DMS114 treated with DMSO at 0.1 percent for 48 hours (cell line): ENCODE data around the gene ATP6V0E1.
"Not testable (repeated sequence)": the region's sequence is repeated elsewhere in the genome, so short reads cannot be mapped to it uniquely, and the experiment has no call there.

Source experiments
- DNase-seq: peaks from one replicate; lab custom pipeline; 2025; ENCODE audit not compliant: unreplicated experiment; lab: John Stamatoyannopoulos, UW

ATP6V0E1 gene

DNA sequence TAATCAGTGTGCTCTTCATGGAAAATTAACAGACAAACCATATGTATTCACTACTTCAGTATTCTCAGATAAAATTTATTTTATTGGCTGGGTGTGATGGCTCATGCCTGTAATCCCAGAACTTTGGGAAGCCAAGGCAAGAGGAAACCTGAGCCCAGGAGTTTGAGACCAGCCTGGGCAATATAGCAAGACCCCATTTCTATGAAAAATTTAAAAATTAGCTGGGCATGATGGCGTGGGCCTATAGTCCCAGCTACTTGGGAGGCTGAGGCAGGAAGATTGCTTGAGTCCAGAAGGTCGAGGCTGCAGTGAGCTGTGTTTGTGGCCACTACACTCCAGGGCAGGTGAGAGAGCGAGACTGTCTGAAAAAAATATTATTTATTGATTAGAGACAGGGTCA, 49.2 kb downstream of the ATP6V0E1 start:
- no peak for DNase-seq

DNA sequence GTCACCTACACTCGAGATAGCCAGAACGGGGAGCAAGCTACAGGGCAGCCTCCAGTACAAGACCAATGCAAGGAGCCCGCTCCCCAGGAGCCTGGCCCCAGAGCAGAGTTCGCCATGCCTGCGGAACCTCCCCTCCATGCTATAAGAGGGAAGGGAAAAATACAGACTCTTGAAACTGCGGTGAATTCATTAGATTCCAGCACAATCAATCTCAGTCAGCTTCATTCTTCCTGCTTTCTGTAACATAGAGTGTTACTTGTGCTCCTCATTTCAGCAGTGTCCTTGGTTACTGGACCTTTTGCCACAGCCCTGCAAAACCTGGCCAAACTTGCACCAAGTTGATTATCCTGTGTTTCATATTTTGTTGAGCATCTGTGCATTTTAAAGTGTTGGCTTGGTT, 50.4 kb downstream of the ATP6V0E1 start:
- no peak for DNase-seq

DNA sequence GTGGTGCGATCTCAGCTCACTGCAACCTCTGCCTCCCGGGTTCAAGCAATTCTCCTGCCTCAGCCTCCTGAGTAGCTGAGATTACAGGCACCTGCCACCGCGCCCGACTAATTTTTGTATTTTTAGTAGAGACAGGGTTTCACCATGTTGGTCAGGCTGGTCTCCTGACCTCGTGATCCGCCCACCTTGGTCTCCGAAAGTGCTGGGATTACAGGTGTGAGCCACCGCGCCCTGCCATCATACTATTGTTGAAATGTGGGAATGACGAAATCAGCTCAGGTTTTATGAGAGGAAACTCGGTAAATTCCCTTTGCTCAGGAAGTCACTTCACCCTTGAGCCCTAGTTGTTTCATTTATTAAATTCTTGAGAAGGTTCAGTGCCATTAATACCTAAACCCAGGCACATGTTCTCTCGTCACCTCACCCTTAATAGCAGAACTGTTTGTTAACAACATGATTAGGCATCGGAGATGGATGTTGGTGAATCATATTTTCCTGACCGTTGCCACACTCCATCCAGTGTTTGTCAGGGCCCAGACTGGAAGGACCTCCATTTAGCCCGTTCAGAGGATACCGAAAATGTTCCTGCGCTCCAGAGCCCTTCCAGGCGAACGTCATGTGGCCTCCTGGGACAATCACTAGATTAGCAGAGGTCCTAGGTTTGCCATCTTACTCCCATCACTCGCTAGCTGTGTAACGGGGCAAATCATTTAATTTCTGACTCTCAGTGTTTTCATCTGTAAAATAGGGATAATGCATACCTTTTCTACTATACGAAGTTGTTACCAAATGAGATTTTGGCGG, 52.5 kb downstream of the ATP6V0E1 start:
- no peak for DNase-seq

DNA sequence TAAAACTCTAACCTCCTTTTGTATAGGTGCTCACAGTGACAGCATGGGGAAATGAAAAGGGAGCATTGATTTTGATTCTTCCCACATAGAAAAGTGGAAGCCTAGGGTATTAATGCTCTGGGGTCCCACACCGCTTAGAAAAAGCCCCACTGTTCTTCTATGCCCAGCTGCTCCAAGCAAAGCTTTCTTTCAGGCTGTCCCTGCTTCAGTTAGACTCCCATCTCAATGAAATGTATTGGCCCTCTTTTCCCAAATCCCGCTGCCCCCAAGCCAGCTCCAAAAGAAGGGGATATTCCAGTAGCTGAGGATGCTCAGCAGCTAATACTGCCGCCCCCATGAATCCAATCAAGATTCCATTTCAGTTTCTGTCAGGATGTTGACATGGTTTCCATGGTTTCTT, 55.6 kb downstream of the ATP6V0E1 start:
- no peak for DNase-seq

DNA sequence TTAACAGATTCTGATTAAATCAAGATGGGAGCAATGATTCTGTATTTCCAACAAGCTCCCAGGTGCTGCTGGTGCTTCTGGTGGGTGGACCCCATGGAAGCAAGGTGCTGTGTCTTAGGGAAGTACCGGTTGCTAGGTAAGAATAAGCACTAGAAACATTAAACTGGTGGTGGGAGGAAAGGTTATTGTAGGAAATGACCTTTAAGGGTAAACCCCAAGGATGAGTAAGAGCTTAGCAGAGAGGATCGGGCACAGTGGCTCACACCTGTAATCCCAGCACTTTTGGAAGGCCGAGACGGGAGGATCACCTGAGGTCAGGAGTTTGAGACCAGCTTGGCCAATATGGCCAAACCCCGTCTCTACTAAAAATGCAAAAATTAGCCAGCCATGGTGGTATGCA, 56.4 kb downstream of the ATP6V0E1 start:
- DNase-seq: no peak

DNA sequence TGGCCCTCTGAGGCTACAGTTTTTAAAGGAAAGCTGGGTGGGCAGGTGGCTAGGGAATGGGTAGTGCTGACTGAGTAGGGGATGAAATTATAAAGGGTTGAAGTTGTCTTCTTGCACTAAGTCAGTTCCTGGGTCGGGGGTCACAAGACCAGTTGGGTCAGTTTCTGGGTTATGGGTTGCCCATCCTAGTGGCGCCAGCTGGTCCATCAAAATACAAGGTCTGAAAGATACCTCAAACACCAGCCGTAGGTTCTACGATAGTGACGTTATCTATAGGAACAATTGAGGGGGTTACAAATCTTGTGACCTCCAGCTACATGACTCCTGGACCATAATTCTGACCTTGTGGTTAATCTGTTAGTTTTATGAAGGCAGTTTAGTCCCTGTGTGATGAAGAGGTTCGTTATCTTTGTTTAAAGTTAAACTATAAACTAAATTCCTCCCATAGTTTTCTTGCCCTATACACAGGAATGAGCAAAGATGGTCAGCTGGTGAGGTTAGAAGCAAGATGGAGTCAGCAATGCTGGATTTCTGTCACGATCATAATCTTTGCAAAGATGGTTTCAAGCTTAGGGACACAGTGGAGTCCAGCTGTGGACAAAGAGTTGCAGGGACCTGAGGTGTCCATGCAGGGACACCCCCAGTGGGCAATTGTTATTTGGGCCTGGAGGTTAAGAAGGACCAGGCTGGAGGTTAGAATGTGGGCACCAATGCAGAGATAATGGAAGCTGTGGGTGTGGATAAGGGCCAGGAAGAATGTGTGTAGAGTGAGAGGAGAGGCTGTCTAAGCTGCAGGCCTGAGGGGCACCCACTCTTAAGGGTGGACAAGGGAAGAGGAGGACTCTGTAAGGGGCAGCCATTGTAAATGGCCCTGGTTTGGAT, 58.6 kb downstream of the ATP6V0E1 start:
- no peak for DNase-seq

DNA sequence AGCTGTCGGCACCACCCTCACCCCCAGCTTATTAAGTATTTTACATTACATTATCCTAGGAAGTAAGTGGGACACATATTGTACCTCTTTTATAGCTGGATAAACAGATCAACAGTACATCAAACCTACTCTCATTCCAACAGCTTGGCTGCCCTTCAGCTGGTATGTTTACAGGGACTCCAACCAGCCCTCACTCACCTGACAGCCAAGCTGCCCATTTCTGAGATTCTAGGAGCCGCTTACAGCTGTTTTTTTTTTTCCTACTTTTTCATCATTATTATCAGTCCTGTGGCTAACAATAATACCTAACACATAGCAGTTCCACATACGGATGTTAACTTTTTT, 59.2 kb downstream of the ATP6V0E1 start:
- no peak for DNase-seq

DNA sequence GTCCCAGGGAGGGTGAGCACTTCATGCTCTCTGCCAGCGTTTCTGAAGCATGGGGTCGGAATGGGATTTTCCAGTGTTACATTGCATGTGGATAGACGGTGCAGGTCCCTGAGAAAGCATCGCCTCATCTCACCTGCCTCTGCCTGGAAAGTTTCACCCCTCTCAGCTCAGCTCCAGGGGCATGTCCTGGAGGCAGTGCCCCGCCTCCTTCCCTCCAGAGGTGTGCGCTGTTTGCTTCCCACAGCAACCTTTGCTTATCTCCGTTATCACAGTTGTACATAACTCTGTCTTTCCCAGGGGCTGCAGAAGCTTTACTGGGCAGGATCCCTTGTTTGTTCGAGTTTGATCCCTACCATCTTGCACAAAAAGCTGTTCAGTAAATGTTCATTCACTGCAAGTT, 61.9 kb downstream of the ATP6V0E1 start:
- DNase-seq: no peak

DNA sequence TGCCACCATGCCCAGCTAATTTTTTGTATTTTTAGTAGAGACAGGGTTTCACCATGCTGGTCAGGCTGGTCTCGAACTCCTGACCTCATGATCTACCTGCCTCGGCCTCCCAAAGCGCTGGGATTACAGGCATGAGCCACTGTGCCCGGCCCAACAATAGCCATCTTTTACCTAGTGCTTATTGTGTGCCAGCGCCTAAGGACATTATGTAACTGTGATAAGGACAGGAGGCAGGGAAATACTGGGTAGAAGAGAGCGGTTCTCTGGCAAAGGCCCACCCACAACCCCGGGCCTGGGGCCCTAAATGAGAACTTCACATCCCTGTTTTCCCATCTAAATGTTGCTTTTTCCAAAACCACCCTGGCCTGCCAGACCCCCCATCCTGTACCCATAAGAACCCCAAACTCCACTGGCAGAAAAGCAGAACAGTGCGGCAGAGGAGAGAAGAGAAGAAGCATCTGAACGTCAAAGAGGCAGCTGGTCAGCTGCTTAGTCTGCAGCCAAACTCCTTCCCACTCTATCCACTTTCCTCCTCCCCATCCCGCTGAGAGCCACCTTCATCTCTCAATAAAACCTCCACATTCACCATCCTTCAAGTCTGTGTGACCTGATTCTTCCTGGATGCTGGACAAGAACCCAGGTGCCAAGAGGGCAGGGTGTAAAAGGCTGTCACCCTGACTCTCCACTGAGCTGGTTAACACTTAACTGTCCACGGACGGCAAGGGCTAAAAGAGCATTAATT, 63.7 kb downstream of the ATP6V0E1 start:
- DNase-seq: not testable (repeated sequence)

DNA sequence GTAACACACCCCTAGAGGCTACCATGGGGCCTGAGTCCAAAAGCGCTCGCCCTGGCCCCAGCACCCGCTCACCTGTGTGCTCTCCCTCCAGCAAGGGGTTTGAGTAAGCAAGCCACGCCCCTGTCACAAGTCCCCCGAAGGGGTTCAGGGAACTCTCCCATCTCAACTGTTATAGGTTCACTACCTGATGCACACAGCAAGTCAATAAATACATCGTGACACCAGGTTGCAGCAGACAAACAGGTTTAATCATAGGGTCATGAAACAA, 64.2 kb downstream of the ATP6V0E1 start:
- no peak for DNase-seq

DNA sequence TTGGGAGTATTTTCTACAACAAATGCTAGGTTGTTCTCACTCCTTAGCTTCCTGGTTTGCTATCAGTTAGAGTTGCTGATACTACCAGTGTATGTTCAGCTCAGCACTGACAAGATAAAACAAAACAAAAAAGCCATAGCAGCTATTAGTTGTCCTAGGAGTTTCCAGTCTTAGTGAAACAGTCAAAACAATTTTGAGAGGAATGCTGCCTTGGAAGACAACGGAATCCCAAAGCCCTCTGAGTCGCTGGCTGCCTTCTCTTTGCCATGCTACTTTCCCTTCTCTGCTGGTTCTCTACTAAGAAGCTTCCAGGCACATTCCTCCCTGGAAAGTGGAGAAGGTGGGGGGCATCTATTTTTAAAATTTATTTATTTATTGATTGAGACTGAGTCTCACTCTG, 67.2 kb downstream of the ATP6V0E1 start:
- no peak for DNase-seq

DNA sequence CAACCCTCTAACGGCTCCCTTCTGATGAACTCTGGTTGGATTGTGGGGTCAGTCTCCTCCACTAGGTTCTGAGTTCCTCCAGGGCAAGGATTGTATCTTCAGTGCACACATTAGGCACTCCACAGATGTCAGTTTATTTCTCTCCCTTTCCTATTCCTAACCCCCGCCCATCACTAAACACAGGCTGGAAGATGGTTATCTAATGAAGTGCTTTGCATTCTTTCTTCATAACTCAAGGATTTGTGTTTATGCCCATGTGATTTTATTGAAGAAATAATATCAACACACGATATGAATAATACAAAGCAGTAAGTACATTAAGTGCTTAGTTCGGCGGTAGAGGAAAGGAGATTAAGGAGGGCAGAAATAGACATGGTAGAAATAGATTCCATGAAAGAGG, 68.2 kb downstream of the ATP6V0E1 start:
- no peak for DNase-seq

DNA sequence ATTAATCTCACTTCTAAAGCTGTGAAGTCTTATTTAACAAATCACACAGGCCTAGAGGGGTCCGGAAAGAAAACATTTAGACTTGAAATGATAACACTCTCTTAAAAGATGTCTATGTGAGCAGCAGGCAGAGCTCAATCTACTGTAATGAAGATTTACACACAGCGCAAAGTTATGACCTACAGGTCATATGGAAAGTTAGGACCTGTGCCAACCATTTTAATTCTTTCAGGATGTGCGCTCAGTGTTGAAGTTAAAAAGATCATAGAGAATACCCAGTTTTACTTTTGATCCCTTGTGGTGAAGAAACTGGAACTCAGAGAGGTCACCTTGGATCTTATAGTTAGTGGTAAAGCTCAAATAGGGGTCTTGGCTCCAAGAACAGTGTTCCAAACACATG, 69.5 kb downstream of the ATP6V0E1 start:
- DNase-seq: no peak

DNA sequence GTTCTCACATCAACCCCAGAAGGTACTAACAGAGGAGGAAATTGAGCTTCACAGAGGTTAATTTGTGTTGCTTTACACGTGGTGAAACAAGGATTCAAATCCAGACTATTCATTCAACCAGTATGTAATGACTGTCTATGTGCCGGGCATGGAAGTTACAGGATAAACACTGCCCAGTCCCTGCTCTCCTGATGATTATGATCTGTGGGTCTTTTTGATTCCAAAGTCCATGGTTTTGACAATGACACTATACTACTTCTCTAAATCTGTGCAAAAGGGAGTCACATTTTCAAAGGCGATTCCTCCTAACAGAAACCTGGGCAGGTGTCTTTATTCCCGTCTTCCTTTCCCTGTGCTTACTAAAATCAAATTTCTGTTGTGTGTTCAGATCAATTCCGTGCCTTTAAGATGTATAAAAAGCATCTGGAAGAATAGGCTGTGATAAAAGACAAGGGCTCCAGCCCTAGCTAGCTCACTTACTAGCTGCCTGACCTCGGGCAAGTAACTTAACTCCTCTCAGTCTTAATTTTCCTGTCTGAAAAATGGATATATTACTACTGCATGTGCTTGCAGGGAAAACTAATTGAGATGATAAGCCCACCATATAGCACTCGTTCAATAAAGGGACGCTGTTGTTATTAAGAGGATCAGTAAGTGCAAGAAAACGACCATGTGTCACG, 71.6 kb downstream of the ATP6V0E1 start:
- DNase-seq: no peak

DNA sequence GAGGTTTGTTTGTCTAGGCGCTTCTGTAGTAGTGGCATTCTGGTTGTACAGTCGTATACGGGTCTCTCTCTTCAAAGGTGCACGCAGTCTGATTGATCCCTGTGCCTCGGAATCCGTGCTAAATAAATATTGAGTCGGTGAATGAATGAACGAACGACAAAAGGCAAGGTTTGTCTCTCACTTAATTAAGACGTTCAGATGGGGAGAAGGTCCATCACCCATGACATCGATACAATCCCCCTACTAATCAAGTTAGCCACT, 72.1 kb downstream of the ATP6V0E1 start:
- DNase-seq: no peak

DNA sequence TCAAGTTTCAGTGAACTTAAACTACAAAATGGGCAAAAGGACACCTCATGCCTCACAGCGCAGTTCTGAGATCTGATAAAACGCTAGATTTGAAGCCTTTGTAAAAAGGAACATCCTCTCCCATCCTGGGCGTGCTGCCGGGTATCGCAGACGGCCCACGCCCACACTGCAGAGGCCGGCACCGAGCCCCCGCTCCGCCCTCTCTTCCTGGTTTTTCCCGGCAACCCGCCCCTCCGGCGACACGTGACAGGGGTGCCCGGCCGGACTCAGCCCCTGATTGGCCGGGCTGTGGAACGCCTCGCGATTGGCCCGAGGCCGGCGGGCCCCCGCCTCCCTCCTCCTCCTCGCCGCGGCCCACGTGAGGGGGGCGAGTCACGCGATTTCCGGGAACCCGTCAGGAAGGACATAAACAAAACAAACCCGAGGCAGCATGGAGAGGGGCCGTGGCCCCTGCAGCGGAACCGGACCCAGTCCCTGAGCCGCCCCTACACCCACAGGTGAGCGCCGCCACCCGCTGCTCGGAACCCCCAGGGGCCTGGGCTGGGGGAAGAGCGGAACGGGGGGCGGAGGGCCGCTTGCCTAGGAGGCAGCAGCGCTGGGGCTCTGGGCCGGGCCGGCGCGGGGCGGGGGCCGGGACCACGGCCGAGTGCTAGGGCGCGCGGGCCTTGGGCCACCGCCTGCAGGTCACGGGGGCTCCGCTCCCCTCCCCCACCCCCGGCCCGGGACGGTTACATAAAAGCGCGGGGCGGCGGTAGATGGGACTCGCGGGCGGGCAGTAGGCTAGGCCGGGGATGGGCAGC, 72.6 kb downstream of the ATP6V0E1 start, which contains the start of gene CREBRF:
TSS of gene CREBRF (plus strand) at position 370 of the 800 bp plus-strand sequence. CDS start 24,424 bp downstream, outside the sequence.
- DNase-seq: peak; percentile 89

DNA sequence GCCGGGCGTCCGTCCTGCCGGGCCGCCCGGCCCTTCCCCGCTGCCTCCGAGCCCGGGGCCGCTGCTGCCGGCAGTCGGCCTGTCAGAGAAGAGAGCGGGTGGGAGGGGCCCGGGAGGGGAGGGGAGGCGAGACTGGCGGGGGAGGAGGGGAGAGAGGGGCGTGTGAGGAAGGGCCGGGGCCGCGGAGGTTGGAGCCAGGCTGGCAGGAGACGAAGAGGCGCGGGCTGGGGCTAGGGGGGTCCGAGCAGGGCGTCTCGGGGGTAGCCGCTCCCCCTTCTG, 73.2 kb downstream of the ATP6V0E1 start:
- no peak for DNase-seq

DNA sequence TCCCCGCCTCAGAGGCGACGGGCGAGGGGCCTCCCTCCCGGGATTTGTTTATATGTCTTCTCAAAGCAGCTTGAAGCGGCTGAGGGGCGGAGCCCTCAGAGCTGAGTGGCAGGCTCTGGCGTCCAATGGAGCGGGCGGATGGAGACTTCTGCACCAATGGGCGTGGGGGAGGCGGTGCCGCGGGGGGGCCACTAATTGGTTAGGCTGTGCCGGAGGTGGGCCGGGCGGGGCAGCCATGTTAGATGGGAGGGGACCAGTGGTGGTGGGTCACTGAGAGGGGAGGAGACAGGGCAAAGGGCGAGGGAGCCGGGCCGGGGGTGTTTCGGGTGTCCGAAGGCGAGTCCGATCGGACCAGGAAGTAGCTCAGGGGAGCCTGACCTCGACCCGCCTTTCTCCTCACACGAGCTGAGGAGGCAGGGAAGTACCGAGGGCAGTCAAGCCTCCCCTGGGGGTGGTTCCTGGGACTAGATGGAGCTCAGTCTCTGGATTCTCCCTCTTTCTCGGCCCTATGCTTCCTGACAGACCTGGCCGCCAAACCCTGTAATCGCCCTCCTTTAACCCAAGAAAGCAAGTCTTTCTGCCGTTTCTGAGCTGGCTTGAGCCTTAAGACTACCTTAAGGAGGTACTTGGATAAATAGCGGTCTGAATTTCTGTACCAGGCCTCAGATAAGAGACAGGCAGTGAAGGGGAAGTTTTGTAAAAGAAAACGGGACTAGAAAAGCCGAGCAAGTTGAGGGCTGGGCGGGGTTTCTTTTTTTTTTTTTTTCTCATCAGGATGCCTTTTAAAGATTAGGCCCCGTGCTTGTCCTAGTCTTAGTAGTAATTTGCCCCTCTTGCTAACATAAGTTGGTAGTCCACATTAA, 73.7 kb downstream of the ATP6V0E1 start:
- peak; percentile 95 for DNase-seq

DNA sequence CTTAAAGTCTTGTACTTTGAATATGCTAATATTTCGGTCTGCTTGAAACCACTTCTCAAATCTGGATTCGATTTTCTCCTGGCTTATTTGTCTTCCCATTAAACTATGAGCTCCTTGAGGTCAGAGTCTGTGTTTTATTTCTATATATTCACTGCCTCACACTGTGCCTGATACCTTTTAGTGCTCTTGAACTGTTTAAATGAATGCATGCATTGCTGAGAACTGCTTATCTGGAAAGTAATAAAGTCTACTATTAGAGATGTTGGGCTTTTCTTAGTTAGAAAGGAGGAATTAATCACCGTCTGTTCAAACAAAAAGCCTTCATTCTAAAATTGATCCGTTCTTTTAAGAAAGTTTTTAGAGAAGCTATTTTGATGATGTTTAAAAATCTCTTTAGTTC, 78.6 kb downstream of the ATP6V0E1 start:
- DNase-seq: no peak

DNA sequence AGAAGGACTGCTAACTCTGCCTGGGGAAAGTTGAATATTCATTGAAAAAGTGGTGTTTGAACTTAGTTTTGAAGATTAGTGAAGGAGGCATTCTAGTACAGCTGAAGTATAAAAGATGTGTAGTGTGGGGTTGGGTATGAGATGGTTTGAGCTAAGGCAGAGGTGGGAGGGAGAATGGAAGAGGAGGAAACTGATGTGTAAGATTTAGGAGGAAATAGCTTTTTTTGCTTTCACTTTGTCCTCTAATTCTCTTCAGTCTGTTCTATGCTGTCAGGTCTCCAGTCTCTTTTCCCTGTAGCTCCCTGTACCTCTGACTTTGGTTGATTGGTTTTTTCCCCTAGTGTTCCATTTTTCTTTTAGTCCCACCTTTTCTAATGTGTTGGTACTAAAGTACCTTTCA, 81.6 kb downstream of the ATP6V0E1 start:
- no peak for DNase-seq
